Activated T-helper 17 cell treated with anti-CD3 and anti-CD28 coated beads, Interleukin-2, amount 50 U/mL, for 72 hours (primary cell): ENCODE data around the gene PDSS2. TPM values are rescaled to one million over a fixed set of nuclear protein-coding genes. Genes with fewer than 3 reads are reported as not detected.
A peak's percentile ranks its signal among the peaks of the same experiment; 100 is the strongest.
"Not testable (repeated sequence)": the region's sequence is repeated elsewhere in the genome, so short reads cannot be mapped to it uniquely, and the experiment has no call there.

Experiments used
- ATAC-seq: fragments of 150-1000 bp; cut with Tn5 transposase; replicated peaks from 2 replicates; pipeline ENCODE4 v1.10.0; 2021; ENCODE audit warnings: mild to moderate bottlenecking, moderate library complexity
- H3K27ac Mint-ChIP-seq: one replicate; pipeline ENCODE4 v1.8.0; 2022; ENCODE audit warnings: mixed read lengths
- H3K27me3 Mint-ChIP-seq: one replicate; pipeline ENCODE4 v1.8.0; 2022; ENCODE audit warnings: mixed read lengths
- H3K36me3 Mint-ChIP-seq: one replicate; pipeline ENCODE4 v1.8.0; 2022; ENCODE audit warnings: low read depth, mild to moderate bottlenecking, mixed read lengths
- H3K4me1 Mint-ChIP-seq: one replicate; pipeline ENCODE4 v1.8.0; 2022; ENCODE audit warnings: mixed read lengths
- H3K4me3 Mint-ChIP-seq: one replicate; pipeline ENCODE4 v1.8.0; 2022; ENCODE audit warnings: mild to moderate bottlenecking, mixed read lengths
- H3K9me3 Mint-ChIP-seq: one replicate; pipeline ENCODE4 v1.8.0; 2022; ENCODE audit warnings: mixed read lengths
- total RNA-seq, 2 donors: library from RNA; stranded (reverse); gene quantifications; one replicate each; pipeline ENCODE4 v1.2.3, GENCODE V29; 2022

PDSS2 gene
- total RNA-seq, 2 donors from 2014 or later = 10.4 to 13.6 TPM

DNA sequence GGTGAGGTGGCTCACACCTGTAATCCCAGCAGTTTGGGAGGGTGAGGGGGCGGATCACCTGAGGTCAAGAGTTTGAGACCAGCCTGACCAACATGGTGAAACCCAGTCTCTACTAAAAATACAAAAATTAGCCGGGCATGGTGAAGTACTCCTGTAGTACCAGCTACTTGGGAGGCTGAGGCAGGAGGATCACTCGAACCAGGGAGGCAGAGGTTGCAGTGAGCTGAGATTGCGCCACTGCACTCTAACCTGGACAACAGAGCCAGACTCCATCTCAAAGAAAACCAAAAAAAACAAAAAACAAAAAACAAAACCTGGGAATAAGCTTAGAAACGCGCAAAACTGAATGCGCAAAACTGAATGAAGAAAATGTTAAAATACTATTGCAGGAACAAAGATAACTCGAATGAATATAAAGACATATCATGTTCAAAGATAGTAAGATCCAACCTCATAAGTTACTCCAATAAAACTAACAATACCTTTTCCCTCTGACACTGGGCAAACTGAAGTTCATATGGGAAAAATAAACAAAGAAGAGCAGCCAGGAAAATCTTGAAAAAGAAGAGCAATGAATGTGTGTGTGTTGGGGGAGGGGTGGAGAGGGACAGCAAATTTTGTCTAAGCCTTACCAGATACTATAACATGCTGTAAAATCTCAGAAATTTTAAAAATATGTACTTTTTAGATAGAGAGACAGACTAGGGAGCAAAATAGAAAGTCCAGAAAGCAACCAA is 243.0 kb downstream of the PDSS2 start:
- H3K4me3 Mint-ChIP-seq = no peak overlapping the region
- no peak for ATAC-seq
- H3K4me1 Mint-ChIP-seq = no peaks in the 10 kb centered on the region
- H3K9me3 Mint-ChIP-seq = no peaks in the 10 kb centered on the region
- no peaks in the 10 kb centered on the region for H3K36me3 Mint-ChIP-seq
- no peak overlapping the region for H3K27ac Mint-ChIP-seq
- no peaks in the 10 kb centered on the region for H3K27me3 Mint-ChIP-seq

DNA sequence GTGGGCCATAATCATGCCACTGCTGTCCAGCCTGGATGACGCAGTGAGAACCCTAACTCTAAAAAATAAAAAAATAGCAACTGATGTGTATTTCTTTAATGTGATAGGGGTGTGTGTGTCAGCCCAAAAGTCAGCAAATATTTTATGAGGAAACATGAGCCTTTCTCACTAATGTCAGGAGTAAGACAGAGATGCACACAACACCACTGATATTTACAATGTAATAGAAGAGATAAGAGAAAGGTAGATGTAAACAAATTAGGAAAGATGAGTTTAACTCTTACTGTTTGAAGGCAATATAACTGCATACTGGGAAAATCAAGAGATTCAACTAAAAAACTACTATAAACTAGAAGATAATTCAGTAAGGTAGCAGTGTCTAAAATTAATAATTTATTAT is 244.0 kb downstream of the PDSS2 start:
- ATAC-seq = no peak
- no peak overlapping the region for H3K4me3 Mint-ChIP-seq
- H3K9me3 Mint-ChIP-seq = no peaks in the 10 kb centered on the region
- no peaks in the 10 kb centered on the region for H3K36me3 Mint-ChIP-seq
- H3K27me3 Mint-ChIP-seq = no peaks in the 10 kb centered on the region
- no peaks in the 10 kb centered on the region for H3K4me1 Mint-ChIP-seq
- H3K27ac Mint-ChIP-seq = no peak overlapping the region

DNA sequence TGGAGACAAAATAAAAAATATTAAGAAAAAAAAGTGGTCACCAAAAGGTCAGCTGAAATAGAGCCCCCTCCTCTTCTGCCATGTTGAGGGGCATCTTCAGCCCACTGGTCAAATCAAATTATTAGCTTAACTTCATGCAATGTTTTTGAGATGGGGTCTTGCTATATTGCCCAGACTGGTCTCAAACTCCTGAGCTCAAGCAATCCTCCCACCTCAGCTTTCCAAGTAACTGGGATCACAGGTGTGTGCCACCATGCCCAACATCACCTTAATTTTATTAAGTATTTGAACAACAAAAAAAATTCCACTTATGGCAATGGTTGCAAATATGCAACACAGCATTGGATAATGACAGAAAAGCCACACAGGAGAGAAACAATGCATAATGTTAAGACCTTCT is 244.7 kb downstream of the PDSS2 start:
- ATAC-seq = no peak

DNA sequence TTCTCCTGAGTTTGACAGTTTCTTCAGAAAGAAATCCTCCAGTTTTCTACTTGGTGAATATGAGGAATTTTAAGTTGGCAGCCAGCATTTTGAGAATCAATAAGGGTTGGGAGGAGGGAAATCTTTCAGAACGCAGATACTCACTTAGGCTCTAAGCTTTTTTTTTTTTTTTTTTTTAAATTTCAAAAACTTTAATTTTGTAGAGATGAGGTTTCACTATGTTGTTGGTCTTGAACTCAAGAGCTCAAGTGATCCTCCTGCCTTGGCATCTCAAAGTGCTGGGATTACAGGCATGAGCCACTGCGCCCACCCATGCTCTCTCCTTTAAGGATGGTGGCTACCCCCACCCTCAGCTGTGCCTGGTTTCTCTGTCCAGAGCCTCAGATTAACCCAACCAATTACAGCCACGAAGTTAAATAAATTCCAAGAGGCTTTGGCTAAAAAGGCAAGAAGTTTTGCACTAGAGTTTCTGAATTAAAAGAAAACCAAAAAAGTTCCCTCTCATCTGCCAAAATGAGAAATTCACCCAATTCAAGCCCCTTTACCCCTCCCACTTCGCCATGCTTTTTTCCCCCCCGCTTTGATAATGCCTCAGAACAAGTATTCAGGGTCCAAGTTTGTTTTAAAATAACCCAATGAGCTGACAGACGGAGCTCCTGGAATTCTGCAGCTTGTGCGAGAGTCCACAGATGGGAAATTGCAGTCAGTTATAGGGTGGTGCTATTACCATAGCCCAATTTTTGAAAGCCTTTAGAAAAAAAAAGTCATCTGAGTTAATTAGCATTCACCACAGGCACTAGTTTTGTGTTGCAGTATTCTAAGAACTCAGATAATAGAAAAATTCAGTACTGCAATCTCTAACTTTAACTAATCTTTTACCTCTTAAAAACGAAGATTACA is 249.7 kb downstream of the PDSS2 start:
- Mint-ChIP-seq H3K27me3 (no peaks in the 10 kb centered on the region), H3K27ac (no peak overlapping the region), H3K4me3 (no peak overlapping the region), H3K36me3 (peaks cover 15% of the 10 kb centered on the region), H3K4me1 (no peaks in the 10 kb centered on the region), H3K9me3 (no peaks in the 10 kb centered on the region)
- no peak for ATAC-seq

More for the DNA sequence above, 244.7 kb downstream of the PDSS2 start:
- H3K27me3 Mint-ChIP-seq = no peaks in the 10 kb centered on the region
- H3K4me1 Mint-ChIP-seq = no peaks in the 10 kb centered on the region
- H3K9me3 Mint-ChIP-seq = no peaks in the 10 kb centered on the region
- no peak overlapping the region for H3K4me3 Mint-ChIP-seq
- no peaks in the 10 kb centered on the region for H3K36me3 Mint-ChIP-seq
- H3K27ac Mint-ChIP-seq = no peak overlapping the region

DNA sequence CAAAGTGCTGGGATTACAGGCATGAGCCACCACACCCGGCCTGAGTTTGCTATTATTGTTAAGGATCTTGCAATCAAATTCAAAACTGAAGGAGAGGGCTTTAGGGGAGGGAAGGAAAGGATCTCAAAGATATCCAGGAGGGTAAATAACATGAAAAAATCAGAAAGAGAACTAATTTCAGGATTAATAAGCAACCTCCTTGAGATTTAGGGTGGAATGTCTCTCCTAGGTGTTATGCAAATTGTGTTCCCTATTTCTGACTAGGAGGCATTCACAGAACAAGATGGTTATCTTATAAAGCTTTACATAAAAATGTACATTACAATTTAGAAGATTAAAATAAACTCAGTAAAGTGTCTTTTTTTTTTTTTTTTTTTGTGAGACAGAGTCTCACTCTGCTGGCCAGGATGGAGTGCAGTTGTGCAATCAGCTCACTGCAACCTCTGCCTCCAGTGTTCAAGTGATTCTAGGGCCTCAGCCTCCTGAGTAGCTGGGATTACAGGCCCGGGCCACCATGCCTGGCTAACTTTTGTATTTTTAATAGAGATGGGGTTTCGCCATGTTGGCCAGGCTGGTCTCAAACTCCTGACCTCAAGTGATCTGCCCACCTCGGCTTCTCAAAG is 252.0 kb downstream of the PDSS2 start:
- no peaks in the 10 kb centered on the region for H3K9me3 Mint-ChIP-seq
- no peaks in the 10 kb centered on the region for H3K4me1 Mint-ChIP-seq
- no peak overlapping the region for H3K4me3 Mint-ChIP-seq
- H3K27me3 Mint-ChIP-seq = no peaks in the 10 kb centered on the region
- ATAC-seq = no peak
- H3K36me3 Mint-ChIP-seq = peaks cover 15% of the 10 kb centered on the region
- H3K27ac Mint-ChIP-seq = no peak overlapping the region

DNA sequence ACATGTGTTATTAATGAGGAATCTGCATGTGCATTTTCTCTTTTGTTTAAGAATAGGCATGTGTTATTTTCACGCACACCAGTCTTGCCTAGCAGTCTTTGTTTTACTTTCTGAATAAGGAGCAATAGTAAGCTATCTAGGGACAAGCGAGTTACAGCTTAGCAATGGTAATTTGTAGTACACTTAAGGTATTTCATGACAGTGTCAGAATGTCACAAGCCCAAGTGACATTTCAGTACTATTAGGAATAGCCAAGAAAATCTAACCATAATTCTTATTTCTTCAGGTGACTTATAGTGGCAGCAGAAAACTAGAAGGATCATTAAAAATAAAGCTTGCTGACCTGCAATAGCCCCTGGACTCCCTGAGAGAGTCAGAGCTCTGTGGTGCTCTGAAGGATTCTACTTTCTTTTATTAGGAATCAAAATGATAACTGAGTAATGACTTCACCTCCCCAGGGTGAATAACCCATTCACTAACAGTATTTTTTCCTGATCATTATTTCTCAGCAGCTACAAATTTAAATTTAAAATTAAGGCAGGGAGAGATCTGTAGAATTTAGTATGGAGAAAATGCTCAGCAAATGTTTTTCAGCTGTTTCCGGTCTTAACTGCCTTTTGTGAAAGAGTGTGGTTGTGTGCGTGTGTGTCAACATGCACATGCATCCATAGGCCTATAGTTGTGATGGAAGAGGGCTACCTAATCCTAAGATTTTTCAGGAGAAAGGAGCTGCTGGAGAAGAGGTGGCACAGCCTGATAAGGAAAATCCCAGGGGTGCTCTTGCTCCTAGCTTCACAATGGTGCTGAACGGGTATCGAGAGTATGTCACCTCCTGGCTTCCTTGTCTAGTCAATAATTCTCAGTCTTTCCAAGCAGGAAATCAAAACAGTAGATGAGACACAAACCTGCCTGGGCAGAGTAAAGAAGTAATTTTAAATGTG is 254.0 kb downstream of the PDSS2 start:
- H3K27me3 Mint-ChIP-seq = no peaks in the 10 kb centered on the region
- no peak overlapping the region for H3K4me3 Mint-ChIP-seq
- H3K36me3 Mint-ChIP-seq = peaks cover 15% of the 10 kb centered on the region
- no peak for ATAC-seq
- H3K27ac Mint-ChIP-seq = no peak overlapping the region
- no peaks in the 10 kb centered on the region for H3K4me1 Mint-ChIP-seq
- H3K9me3 Mint-ChIP-seq = no peaks in the 10 kb centered on the region

DNA sequence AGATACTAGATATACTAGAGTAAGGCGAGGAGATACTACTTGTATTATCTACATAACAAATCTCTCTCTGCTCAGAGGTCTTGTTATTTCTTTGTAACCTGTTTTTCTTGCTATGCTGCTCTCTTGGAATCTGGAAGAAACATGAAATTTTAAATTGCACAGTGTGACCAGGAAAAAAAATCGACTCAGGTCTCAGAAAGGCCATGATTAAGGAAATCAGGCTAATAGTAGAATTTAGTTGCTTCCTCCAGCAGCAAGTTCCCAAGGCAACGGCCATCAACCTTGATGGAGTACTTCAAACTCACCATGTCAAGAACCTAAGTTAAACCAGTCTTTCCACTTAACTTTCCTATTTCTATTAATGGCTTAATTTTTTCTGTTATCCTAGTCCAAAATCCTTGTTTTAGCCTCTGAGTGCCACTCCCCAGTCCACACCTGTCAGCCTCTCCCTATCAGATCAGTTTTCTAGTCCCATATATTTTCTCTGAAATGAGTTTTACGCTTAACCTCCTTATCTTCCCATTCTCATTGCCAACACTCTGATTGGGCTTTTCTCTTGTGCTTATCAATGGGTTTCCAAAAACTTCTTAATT is 256.4 kb downstream of the PDSS2 start:
- H3K9me3 Mint-ChIP-seq = no peaks in the 10 kb centered on the region
- no peaks in the 10 kb centered on the region for H3K27me3 Mint-ChIP-seq
- H3K4me1 Mint-ChIP-seq = no peaks in the 10 kb centered on the region
- peaks cover 21% of the 10 kb centered on the region for H3K36me3 Mint-ChIP-seq
- no peak for ATAC-seq
- no peak overlapping the region for H3K4me3 Mint-ChIP-seq
- no peak overlapping the region for H3K27ac Mint-ChIP-seq

DNA sequence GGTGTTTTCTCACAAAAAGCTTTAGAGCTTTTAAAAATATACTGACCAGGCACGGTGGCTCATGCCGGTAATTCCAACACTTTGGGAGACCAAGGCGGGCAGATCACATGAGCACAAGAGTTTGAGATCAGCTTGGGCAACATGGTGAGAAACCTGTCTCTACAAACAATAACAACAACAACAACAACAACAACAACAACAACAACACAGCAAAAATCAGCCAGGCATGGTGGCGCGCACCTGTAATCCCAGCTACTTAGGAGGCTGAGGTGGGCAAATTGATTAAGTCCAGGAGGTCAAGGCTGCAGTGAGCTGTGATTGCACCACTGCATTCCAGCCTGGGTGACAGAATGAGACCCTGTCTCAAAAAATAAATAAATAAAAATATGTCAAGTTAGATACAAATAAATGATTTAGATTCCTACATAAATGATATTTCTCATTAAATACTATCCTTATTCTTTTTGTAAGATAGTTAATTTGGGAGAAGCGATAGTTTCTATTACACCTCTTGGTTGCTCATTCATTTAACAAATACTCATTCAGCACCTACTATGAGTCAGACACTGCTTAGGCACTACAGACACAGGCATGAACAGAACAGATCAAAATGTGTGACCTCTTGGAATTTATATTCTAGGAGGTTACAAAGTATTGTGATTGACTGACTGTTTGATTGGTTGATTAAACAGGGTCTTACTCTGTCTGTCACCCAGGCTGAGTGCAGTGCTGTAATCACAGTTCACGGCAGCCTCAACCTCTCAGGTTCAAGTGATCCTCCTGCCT is 260.5 kb downstream of the PDSS2 start:
- H3K4me3 Mint-ChIP-seq = no peak overlapping the region
- ATAC-seq = peak; percentile 35
- H3K27ac Mint-ChIP-seq = no peak overlapping the region
- no peaks in the 10 kb centered on the region for H3K27me3 Mint-ChIP-seq
- H3K9me3 Mint-ChIP-seq = no peaks in the 10 kb centered on the region
- peaks cover 19% of the 10 kb centered on the region for H3K36me3 Mint-ChIP-seq
- no peaks in the 10 kb centered on the region for H3K4me1 Mint-ChIP-seq

DNA sequence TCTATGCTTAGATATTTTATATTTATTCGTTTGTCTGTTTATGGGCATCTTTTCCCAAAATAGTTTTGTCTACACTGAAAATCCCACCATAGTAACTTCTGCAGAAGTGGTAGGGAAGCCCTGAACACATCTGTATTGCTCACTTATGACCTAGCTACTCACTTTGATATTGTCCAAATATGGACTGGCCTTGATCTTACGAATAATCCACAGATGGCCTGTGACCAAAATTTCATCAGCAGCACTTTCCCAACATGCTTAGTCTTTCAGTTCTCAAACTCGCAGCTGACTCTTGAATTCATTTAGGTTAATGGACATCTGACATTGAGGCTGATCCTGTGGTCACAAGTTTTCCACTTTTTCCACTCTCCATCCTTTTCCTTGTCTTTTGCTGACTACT is 263.2 kb downstream of the PDSS2 start:
- Mint-ChIP-seq H3K9me3 (no peaks in the 10 kb centered on the region), H3K36me3 (peaks cover 27% of the 10 kb centered on the region), H3K27me3 (no peaks in the 10 kb centered on the region), H3K27ac (no peak overlapping the region), H3K4me3 (no peak overlapping the region), H3K4me1 (no peaks in the 10 kb centered on the region)
- no peak for ATAC-seq

DNA sequence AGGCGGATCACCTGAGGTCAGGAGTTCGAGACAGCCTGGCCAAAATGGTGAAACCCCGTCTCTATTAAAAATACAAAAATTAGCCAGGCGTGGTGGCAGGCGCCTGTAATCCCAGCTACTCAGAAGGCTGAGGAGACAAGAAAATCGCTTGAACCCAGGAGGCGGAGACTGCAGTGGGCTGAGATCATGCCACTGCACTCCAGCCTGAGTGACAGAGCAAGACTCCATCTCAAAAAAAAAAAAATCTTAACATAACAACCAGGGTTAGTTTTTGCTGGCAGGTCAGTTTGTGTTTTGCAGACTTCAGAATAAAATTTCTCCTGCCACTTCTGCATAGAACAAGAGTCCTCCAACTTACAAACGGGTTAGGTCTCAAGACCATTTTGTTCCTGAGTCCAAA is 264.6 kb downstream of the PDSS2 start:
- H3K36me3 Mint-ChIP-seq = peaks cover 27% of the 10 kb centered on the region
- not testable (repeated sequence) for H3K4me1 Mint-ChIP-seq, H3K9me3 Mint-ChIP-seq, H3K4me3 Mint-ChIP-seq, H3K27me3 Mint-ChIP-seq, H3K27ac Mint-ChIP-seq, ATAC-seq

DNA sequence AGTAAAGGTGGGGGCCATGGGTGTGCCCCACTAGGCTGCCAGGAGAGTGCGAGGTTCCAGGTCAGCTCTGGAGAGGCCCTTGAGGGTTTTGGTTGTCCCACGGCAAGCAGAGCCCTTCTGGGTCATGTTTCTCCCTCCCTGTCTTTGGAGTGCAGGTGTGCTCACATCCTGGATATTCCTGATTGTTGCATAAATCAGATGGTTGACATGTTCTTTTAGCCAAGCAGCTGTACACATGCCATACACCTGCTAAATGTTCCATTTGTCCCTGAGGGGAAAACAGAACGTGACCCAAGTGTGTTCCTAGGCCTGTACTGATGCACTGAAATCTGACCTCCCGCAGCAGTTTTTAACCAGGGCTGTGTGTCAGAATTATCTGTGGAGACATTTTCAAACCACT is 266.5 kb downstream of the PDSS2 start:
- Mint-ChIP-seq H3K27me3 (no peaks in the 10 kb centered on the region), H3K27ac (no peak overlapping the region), H3K9me3 (no peaks in the 10 kb centered on the region), H3K4me1 (no peaks in the 10 kb centered on the region), H3K36me3 (peaks cover 19% of the 10 kb centered on the region), H3K4me3 (no peak overlapping the region)
- ATAC-seq = no peak

DNA sequence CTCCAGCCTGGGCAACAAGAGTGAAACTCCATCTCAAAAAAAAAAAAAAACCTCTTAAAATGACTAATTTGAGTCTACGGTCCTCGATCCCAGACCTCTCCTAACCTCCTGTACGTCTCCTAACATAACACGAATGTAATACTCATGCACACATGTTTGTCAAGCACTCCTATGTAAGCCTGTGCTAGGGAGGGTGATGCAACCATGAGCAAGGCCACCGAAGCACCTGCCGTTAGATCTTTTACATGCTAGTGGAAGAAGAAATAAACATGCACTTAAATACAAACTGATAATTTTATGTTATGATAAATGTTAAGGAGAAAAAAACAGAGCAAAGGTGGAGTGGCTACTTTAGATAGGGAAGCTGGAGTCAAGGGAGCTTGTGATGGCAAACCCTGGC is 271.7 kb downstream of the PDSS2 start:
- no peak overlapping the region for H3K27ac Mint-ChIP-seq
- no peak for ATAC-seq
- no peaks in the 10 kb centered on the region for H3K9me3 Mint-ChIP-seq
- H3K4me3 Mint-ChIP-seq = no peak overlapping the region
- no peaks in the 10 kb centered on the region for H3K4me1 Mint-ChIP-seq
- H3K36me3 Mint-ChIP-seq = peaks cover 12% of the 10 kb centered on the region
- H3K27me3 Mint-ChIP-seq = no peaks in the 10 kb centered on the region

DNA sequence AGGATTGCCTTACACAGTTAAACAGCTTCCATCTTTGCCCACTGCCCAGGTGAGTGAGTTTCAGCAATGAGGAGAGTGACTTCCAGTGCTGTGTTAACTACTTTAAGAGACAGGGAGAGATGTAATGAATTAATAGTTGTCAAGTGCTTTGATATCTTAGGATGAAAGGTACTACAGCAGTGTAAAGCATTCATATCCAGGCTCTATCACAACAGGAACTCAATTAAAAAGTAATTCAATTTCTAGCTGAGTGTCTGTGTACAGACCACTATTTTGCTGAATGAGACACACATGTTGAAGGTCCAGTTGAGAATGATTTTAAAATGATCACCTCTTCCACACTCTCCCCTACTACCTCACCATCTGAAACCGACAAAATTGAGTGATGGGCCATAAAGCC is 273.3 kb downstream of the PDSS2 start:
- ATAC-seq = no peak
- H3K36me3 Mint-ChIP-seq = peaks cover 6% of the 10 kb centered on the region
- no peaks in the 10 kb centered on the region for H3K27me3 Mint-ChIP-seq
- no peaks in the 10 kb centered on the region for H3K4me1 Mint-ChIP-seq
- no peaks in the 10 kb centered on the region for H3K9me3 Mint-ChIP-seq
- no peak overlapping the region for H3K4me3 Mint-ChIP-seq
- no peak overlapping the region for H3K27ac Mint-ChIP-seq
